Nephron (organoid): ENCODE measurements around the gene PFDN2.

ENCODE experiments used
- H3K27ac Mint-ChIP-seq, 3 experiments: 2 replicates each; pipeline ENCODE4 v1.8.0; 2020; ENCODE audit warnings: mixed read lengths in 3 of 3, mild to moderate bottlenecking in 2 of 3, moderate library complexity in 1 of 3
- H3K27me3 Mint-ChIP-seq: 2 replicates; pipeline ENCODE4 v1.8.0; 2021; ENCODE audit warnings: low read depth, mild to moderate bottlenecking, moderate library complexity, mixed read lengths
- H3K36me3 Mint-ChIP-seq: 2 replicates; pipeline ENCODE4 v1.8.0; 2020; ENCODE audit warnings: low read depth, mixed read lengths
- H3K4me1 Mint-ChIP-seq: 2 replicates; pipeline ENCODE4 v1.8.0; 2020; ENCODE audit warnings: mixed read lengths
- H3K4me3 Mint-ChIP-seq, 3 experiments: 2 replicates each; pipeline ENCODE4 v1.8.0; 2020; ENCODE audit warnings: mild to moderate bottlenecking in 3 of 3, mixed read lengths in 3 of 3, moderate library complexity in 2 of 3
- H3K9me3 Mint-ChIP-seq: 2 replicates; pipeline ENCODE4 v1.8.0; 2020; ENCODE audit warnings: mixed read lengths
- TF ChIP-seq, protein P1 (sequence below), 3 experiments: fragments of 200-600 bp; sonication (generic); IDR thresholded peaks; one replicate each; pipeline ENCODE4 v1.5.0; 2021; ENCODE audit warnings: antibody characterized with exemption in 3 of 3; ENCODE audit not compliant: unreplicated experiment in 3 of 3

PFDN2 gene

DNA sequence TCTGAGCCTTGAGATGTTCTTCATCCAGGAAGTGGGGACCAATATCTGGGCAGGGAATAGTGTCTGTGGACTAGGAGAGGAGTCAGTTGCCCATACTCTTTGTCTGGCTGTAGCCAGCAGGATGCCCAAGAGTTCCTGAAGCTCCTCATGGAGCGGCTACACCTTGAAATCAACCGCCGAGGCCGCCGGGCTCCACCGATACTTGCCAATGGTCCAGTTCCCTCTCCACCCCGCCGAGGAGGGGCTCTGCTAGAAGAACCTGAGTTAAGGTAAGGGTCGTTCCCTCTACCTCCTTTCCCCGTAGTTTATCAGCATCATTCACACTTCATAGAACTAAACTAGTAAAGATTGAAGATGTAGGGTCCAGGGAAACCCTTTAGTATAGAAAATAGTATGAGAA is 45.0 kb upstream of the PFDN2 start:
- peak overlapping the region in 1 of 3 experiments; percentile 5 for H3K27ac Mint-ChIP-seq
- no peaks in the 10 kb centered on the region for H3K9me3 Mint-ChIP-seq
- H3K4me1 Mint-ChIP-seq = peaks cover 60% of the 10 kb centered on the region
- peak overlapping the region; percentile 29 to 92 (median 57) for H3K4me3 Mint-ChIP-seq
- TF ChIP-seq, protein P1, sequence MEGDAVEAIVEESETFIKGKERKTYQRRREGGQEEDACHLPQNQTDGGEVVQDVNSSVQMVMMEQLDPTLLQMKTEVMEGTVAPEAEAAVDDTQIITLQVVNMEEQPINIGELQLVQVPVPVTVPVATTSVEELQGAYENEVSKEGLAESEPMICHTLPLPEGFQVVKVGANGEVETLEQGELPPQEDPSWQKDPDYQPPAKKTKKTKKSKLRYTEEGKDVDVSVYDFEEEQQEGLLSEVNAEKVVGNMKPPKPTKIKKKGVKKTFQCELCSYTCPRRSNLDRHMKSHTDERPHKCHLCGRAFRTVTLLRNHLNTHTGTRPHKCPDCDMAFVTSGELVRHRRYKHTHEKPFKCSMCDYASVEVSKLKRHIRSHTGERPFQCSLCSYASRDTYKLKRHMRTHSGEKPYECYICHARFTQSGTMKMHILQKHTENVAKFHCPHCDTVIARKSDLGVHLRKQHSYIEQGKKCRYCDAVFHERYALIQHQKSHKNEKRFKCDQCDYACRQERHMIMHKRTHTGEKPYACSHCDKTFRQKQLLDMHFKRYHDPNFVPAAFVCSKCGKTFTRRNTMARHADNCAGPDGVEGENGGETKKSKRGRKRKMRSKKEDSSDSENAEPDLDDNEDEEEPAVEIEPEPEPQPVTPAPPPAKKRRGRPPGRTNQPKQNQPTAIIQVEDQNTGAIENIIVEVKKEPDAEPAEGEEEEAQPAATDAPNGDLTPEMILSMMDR (IDR thresholded peaks at IDR 0.05; ENCODE audit: unreplicated experiment in 3 of 3) = no peak
- H3K27me3 Mint-ChIP-seq = no peaks in the 10 kb centered on the region
- H3K36me3 Mint-ChIP-seq = peaks cover 50% of the 10 kb centered on the region

DNA sequence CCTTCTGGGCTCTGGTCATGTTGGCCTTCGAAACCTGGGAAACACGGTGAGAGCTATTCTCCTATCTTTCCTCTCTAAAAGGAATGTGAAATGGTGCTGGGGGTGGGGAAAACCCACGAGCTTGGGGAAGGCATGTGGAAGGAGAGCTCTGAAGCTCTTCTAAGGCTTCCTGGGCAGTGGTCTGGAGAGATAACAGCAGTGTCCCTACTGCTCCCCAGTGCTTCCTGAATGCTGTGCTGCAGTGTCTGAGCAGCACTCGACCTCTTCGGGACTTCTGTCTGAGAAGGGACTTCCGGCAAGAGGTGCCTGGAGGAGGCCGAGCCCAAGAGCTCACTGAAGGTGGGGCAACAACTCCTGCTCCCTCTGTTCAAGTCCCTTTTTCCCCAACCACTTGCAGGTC is 44.2 kb upstream of the PFDN2 start:
- Mint-ChIP-seq H3K4me1 (peaks cover 61% of the 10 kb centered on the region), H3K4me3 (peak overlapping the region; percentile 29 to 92 (median 73)), H3K36me3 (peaks cover 58% of the 10 kb centered on the region), H3K9me3 (no peaks in the 10 kb centered on the region), H3K27ac (peak overlapping the region in 1 of 3 experiments; percentile 31), H3K27me3 (no peaks in the 10 kb centered on the region)
- TF ChIP-seq, protein P1 (IDR thresholded peaks at IDR 0.05; ENCODE audit: unreplicated experiment in 3 of 3) = no peak

DNA sequence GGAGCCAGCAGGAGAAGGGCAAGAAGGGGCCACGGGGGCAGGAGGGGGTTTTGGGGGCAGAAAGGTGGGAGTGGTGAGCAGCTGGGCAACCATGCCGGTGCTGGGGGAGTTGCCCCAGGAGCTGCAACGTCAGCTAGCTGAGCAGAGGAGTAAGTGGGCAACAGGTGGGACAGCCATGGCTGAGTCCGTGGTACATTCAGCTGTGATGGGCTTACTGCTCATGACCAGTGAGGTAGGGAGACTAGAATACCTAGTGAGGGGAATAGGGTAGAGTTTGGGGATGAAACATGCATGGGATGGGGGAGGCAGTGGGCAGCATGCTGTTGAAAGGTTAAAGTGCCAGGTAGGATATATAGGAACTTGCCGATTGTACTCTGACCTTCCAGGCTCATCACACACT is 43.8 kb upstream of the PFDN2 start:
- no peaks in the 10 kb centered on the region for H3K27me3 Mint-ChIP-seq
- H3K36me3 Mint-ChIP-seq = peaks cover 61% of the 10 kb centered on the region
- peak overlapping the region in 1 of 3 experiments; percentile 31 for H3K27ac Mint-ChIP-seq
- TF ChIP-seq, protein P1 (IDR thresholded peaks at IDR 0.05; ENCODE audit: unreplicated experiment in 3 of 3) = no peak
- H3K4me1 Mint-ChIP-seq = peaks cover 61% of the 10 kb centered on the region
- H3K4me3 Mint-ChIP-seq = peak overlapping the region; percentile 63 to 96 (median 92)
- H3K9me3 Mint-ChIP-seq = no peaks in the 10 kb centered on the region

DNA sequence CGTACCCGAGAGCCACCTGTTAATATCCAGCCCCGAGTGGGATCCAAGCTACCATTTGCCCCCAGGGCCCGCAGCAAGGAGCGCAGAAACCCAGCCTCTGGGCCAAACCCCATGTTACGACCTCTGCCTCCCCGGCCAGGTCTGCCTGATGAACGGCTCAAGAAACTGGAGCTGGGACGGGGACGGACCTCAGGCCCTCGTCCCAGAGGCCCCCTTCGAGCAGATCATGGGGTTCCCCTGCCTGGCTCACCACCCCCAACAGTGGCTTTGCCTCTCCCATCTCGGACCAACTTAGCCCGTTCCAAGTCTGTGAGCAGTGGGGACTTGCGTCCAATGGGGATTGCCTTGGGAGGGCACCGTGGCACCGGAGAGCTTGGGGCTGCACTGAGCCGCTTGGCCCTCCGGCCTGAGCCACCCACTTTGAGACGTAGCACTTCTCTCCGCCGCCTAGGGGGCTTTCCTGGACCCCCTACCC is 42.9 kb upstream of the PFDN2 start:
- TF ChIP-seq, protein P1 (IDR thresholded peaks at IDR 0.05; ENCODE audit: unreplicated experiment in 3 of 3) = no peak
- Mint-ChIP-seq H3K4me1 (peaks cover 53% of the 10 kb centered on the region), H3K4me3 (peak overlapping the region; percentile 91 to 96 (median 92)), H3K9me3 (no peaks in the 10 kb centered on the region), H3K36me3 (peaks cover 64% of the 10 kb centered on the region), H3K27ac (peak overlapping the region; percentile 30 to 91 (median 79)), H3K27me3 (no peaks in the 10 kb centered on the region)

DNA sequence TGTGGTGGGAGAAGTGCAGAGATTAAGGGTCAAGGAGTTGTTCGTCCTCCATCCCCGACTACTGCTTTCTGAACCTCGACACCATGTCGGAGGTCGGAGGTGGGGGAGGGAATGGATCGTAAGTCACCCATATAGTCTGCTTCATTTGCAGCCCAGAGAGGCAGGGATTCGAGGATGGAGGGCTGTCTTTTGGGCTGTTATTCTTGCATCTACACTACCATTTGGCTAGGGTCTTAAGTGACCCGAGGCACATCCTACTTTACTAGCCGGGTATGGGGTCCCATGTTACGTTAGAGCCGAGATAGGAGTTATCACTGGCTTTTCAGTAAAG is 42.0 kb upstream of the PFDN2 start:
- Mint-ChIP-seq H3K4me3 (peak overlapping the region; percentile 91 to 96 (median 92)), H3K9me3 (no peaks in the 10 kb centered on the region), H3K4me1 (peaks cover 54% of the 10 kb centered on the region), H3K27ac (peak overlapping the region; percentile 88 to 95 (median 91)), H3K36me3 (peaks cover 68% of the 10 kb centered on the region), H3K27me3 (no peaks in the 10 kb centered on the region)
- TF ChIP-seq, protein P1 (IDR thresholded peaks at IDR 0.05; ENCODE audit: unreplicated experiment in 3 of 3) = no peak
